ENCODE measurements around the gene CLK2. TPM values are rescaled to one million over a fixed set of nuclear protein-coding genes. Genes with fewer than 3 reads are reported as not detected.

The CLK2 gene
- total and polyA plus RNA-seq, 7 experiments from 2014 or later, result 16.7 to 137 (median 73.7) TPM

DNA sequence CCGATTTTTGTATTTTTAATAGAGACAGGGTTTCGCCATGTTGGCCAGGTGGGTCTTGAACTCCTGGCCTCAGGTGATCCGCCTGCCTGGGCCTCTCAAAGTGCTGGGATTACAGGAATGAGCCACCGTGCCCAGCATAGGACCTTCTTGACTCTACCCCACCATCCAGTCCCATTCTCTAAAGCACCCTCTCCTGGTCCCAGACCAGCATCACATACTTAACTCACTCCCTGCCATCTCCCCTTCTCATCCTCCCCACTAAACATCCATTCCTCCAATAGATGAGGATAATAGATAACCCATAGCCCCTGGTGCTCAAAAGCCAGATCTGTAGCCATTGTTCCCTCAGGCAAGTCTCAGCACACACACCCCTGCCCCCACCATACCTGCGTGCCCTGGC is 20.1 kb downstream of the CLK2 start:
- no peaks in the 10 kb centered on the region for H3K27me3 ChIP-seq (ENCODE audit: control insufficient read depth in 2 of 2, insufficient read depth in 2 of 2, low read length in 2 of 2)
- no peak for DNase-seq
- peaks cover 0 to 1% (median 0%) of the 10 kb centered on the region in 11 donors for H3K9me3 Mint-ChIP-seq
- H3K27ac ChIP-seq (ENCODE audit: low read depth, low read length), result no peak overlapping the region
- peak overlapping the region in 4 of 9 donors; percentile 25 to 80 (median 76) for H3K27ac Mint-ChIP-seq
- peaks cover 20 to 42% (median 39%) of the 10 kb centered on the region in 7 donors for H3K4me1 Mint-ChIP-seq
- peak overlapping the region; percentile 1 to 85 (median 76) for H3K4me3 Mint-ChIP-seq
- ATAC-seq, result no peak
- CTCF ChIA-PET, result interaction anchor here (0.6 kb wide), 1 partner anchor 359 kb away, joined by 3 read pairs; no protein-coding TSS in a partner anchor
- peaks cover 0 to 14% (median 0%) of the 10 kb centered on the region in 3 experiments for H3K36me3 ChIP-seq (ENCODE audit: control insufficient read depth in 2 of 3, insufficient read depth in 3 of 3, low read length in 3 of 3)
- peaks cover 0 to 16% (median 13%) of the 10 kb centered on the region in 5 donors for H3K36me3 Mint-ChIP-seq
- H3K9me3 ChIP-seq (ENCODE audit: control insufficient read depth in 2 of 3, low read length in 3 of 3), result no peaks in the 10 kb centered on the region
- intact Hi-C loops (cut with micrococcal nuclease), result loop anchor here in 1 of 2 donors (10.0 kb wide), 1 partner anchor 252 kb away; no protein-coding TSS in a partner anchor
- H3K4me1 ChIP-seq (ENCODE audit: control insufficient read depth in 2 of 2, insufficient read depth in 2 of 2, low read length in 2 of 2), result peaks cover 4 to 10% of the 10 kb centered on the region in 2 donors
- H3K4me3 ChIP-seq (ENCODE audit: low read length), result no peak overlapping the region
- POLR2A ChIA-PET, result interaction anchor here (4.0 kb wide), 1 partner anchor 7 kb away, joined by 34 read pairs; the partner anchor contains the start of gene SCAMP3
- H3K27me3 Mint-ChIP-seq, result no peaks in the 10 kb centered on the region

DNA sequence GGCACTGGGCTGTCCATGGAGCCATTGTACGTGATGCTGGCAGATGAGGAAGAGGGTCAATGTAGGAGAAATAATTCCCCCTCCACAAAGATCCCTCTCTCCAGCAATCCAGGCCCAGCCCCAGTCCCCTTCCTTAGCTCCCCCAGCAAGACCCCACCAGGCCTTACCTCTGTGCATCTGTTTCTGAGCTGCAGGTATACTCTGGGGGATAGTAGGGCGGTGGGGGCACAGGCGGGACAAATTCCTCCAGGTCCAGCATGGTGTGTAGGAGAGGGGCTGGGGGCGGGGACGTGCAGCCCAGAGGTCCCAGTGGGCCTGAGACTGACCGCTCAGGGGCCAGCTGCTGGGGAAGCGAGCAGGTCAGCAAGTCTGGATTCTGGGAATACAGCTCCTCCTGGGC is 21.7 kb downstream of the CLK2 start:
- Mint-ChIP-seq H3K9me3 (peaks cover 0 to 1% (median 0%) of the 10 kb centered on the region in 11 donors), H3K36me3 (peaks cover 0 to 5% (median 2%) of the 10 kb centered on the region in 5 donors), H3K27ac (peak overlapping the region in 1 of 9 donors; percentile 32), H3K4me1 (peaks cover 20 to 36% (median 31%) of the 10 kb centered on the region in 7 donors), H3K4me3 (peak overlapping the region in 1 of 10 donors; percentile 46), H3K27me3 (no peaks in the 10 kb centered on the region)
- intact Hi-C loops (cut with micrococcal nuclease), result loop anchor here (2.0 to 10.0 kb wide), 2 partner anchors 253 kb away; no protein-coding TSS in a partner anchor
- Histone ChIP-seq H3K27ac (ENCODE audit: low read depth, low read length) (no peak overlapping the region), H3K9me3 (ENCODE audit: control insufficient read depth in 2 of 3, low read length in 3 of 3) (no peaks in the 10 kb centered on the region), H3K36me3 (ENCODE audit: control insufficient read depth in 2 of 3, insufficient read depth in 3 of 3, low read length in 3 of 3) (peaks cover 0 to 3% (median 0%) of the 10 kb centered on the region in 3 experiments), H3K27me3 (ENCODE audit: control insufficient read depth in 2 of 2, insufficient read depth in 2 of 2, low read length in 2 of 2) (no peaks in the 10 kb centered on the region), H3K4me1 (ENCODE audit: control insufficient read depth in 2 of 2, insufficient read depth in 2 of 2, low read length in 2 of 2) (peaks cover 4 to 10% of the 10 kb centered on the region in 2 donors), H3K4me3 (ENCODE audit: low read length) (no peak overlapping the region)
- CTCF ChIA-PET, result interaction anchor here (0.5 to 6.4 kb wide), 21 partner anchors 9 to 369 kb away, joined by 3 to 105 read pairs (median 5); partner anchors contain the start of genes CLK2, FDPS, RUSC1 and SCAMP3
- POLR2A ChIA-PET, result interaction anchor here (0.8 to 4.0 kb wide), 7 partner anchors 9 to 76 kb away, joined by 3 to 34 read pairs (median 3); partner anchors contain the start of genes RUSC1 and SCAMP3
- no peak for DNase-seq
- ATAC-seq, result no peak

DNA sequence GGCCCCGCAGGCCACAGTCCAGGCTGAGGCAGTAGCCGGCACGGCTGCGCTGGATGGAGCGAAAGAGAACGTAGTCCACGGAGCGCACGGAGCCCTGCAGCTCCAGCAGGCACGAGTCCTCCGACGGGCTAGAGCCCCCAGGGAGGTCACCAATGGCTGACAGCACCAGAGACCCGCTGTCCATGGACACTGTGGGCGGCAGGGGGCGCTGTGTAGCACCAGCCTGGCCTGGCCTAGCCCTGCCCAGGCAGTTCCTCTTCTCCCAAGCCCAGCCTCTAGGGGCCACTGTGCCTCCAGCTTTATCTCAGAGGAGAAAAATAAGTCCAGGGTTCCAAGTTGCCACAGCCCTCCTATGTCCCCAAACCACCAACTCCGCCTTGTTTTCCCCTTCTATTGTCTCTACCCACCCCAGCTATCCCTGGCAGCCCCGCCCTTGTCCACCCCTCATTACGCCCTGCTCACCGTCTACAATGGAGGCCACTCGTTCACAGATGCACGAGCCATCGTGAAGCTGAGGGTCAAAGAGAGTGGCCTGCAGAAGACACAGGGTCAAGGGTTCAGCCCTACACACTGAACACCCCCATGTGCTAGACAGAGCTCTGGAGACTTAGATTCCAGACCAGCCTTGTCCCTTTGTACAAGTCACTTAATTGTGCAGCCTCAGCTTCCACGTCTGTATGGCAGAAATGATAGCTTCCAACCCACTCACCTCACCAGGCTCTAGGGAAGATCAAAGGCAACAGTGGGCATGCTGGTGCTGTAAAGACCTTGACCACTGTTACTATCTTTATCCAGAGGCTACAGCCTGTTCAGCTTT is 22.5 kb downstream of the CLK2 start:
- CTCF ChIA-PET, result interaction anchor here (0.5 to 6.4 kb wide), 35 partner anchors 9 to 1135 kb away, joined by 3 to 105 read pairs (median 4); partner anchors contain the start of genes CLK2, FDPS, MTX1 and RUSC1
- H3K4me1 ChIP-seq (ENCODE audit: control insufficient read depth in 2 of 2, insufficient read depth in 2 of 2, low read length in 2 of 2), result peaks cover 4 to 10% of the 10 kb centered on the region in 2 donors
- intact Hi-C loops (cut with micrococcal nuclease), result loop anchor here (1.0 to 10.0 kb wide), 9 partner anchors 22 to 478 kb away; partner anchors contain the start of genes FDPS (in 2 of the 2), ASH1L (in 1 of the 2), CLK2 (in 1 of the 2) and HCN3 (in 1 of the 2)
- peaks cover 21 to 36% (median 24%) of the 10 kb centered on the region in 7 donors for H3K4me1 Mint-ChIP-seq
- POLR2A ChIA-PET, result interaction anchor here (0.6 to 4.0 kb wide), 10 partner anchors 10 to 131 kb away, joined by 3 to 34 read pairs (median 4); partner anchors contain the start of genes RUSC1 and SCAMP3
- peak overlapping the region in 7 of 9 donors; percentile 29 to 86 (median 69) for H3K27ac Mint-ChIP-seq
- H3K27me3 Mint-ChIP-seq, result no peaks in the 10 kb centered on the region
- peak overlapping the region; percentile 49 for H3K27ac ChIP-seq (ENCODE audit: low read depth, low read length)
- H3K27me3 ChIP-seq (ENCODE audit: control insufficient read depth in 2 of 2, insufficient read depth in 2 of 2, low read length in 2 of 2), result no peaks in the 10 kb centered on the region
- H3K9me3 Mint-ChIP-seq, result peaks cover 0 to 1% (median 0%) of the 10 kb centered on the region in 11 donors
- H3K4me3 Mint-ChIP-seq, result peak overlapping the region in 9 of 10 donors; percentile 45 to 83 (median 62)
- ATAC-seq (peak; percentile 99), DNase-seq (peak; percentile 86 to 98 (median 93))
- H3K9me3 ChIP-seq (ENCODE audit: control insufficient read depth in 2 of 3, low read length in 3 of 3), result no peaks in the 10 kb centered on the region
- H3K36me3 ChIP-seq (ENCODE audit: control insufficient read depth in 2 of 3, insufficient read depth in 3 of 3, low read length in 3 of 3), result no peaks in the 10 kb centered on the region
- H3K4me3 ChIP-seq (ENCODE audit: low read length), result peak overlapping the region; percentile 54
- no peaks in the 10 kb centered on the region for H3K36me3 Mint-ChIP-seq

DNA sequence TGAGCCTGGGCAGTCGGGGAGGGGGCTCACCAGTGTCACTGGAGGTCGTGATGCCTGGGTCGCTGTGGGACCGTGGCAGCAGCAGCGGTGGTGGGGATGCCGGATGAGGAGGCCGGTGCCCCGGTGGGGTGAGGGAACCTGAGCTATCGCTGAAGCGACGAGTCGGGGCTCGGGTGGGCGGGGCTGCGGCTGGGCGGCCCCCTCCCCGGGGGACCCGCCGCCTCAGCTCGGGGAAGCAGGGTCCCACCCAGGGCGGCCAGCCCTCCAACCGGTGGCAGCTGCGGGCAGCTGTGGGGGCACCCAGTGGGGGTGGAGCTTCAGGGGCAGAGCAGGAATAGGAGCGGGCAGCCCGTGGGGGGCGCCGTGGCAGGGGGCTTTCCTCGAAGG is 23.1 kb downstream of the CLK2 start:
- H3K4me3 ChIP-seq (ENCODE audit: low read length), result peak overlapping the region; percentile 54
- DNase-seq (peak in 1 of 9 donors; percentile 26), ATAC-seq (peak; percentile 14)
- H3K27me3 ChIP-seq (ENCODE audit: control insufficient read depth in 2 of 2, insufficient read depth in 2 of 2, low read length in 2 of 2), result no peaks in the 10 kb centered on the region
- H3K27ac ChIP-seq (ENCODE audit: low read depth, low read length), result peak overlapping the region; percentile 49
- Mint-ChIP-seq H3K27me3 (no peaks in the 10 kb centered on the region), H3K4me3 (peak overlapping the region; percentile 45 to 83 (median 68)), H3K36me3 (no peaks in the 10 kb centered on the region), H3K27ac (peak overlapping the region in 5 of 9 donors; percentile 38 to 86 (median 75)), H3K4me1 (peaks cover 20 to 33% (median 21%) of the 10 kb centered on the region in 7 donors), H3K9me3 (no peaks in the 10 kb centered on the region)
- CTCF ChIA-PET, result interaction anchor here (0.6 to 6.4 kb wide), 24 partner anchors 8 to 1134 kb away, joined by 3 to 105 read pairs (median 4); partner anchors contain the start of genes CLK2, FDPS, MTX1 and RUSC1
- no peaks in the 10 kb centered on the region for H3K36me3 ChIP-seq (ENCODE audit: control insufficient read depth in 2 of 3, insufficient read depth in 3 of 3, low read length in 3 of 3)
- POLR2A ChIA-PET, result interaction anchor here (0.6 to 4.0 kb wide), 8 partner anchors 9 to 132 kb away, joined by 3 to 34 read pairs (median 4); partner anchors contain the start of gene SCAMP3
- peaks cover under 1 to 7% of the 10 kb centered on the region in 2 donors for H3K4me1 ChIP-seq (ENCODE audit: control insufficient read depth in 2 of 2, insufficient read depth in 2 of 2, low read length in 2 of 2)
- H3K9me3 ChIP-seq (ENCODE audit: control insufficient read depth in 2 of 3, low read length in 3 of 3), result no peaks in the 10 kb centered on the region
- intact Hi-C loops (cut with micrococcal nuclease), result loop anchor here (1.0 to 10.0 kb wide), 9 partner anchors 23 to 479 kb away; partner anchors contain the start of genes FDPS (in 2 of the 2), ASH1L (in 1 of the 2), CLK2 (in 1 of the 2) and HCN3 (in 1 of the 2)

DNA sequence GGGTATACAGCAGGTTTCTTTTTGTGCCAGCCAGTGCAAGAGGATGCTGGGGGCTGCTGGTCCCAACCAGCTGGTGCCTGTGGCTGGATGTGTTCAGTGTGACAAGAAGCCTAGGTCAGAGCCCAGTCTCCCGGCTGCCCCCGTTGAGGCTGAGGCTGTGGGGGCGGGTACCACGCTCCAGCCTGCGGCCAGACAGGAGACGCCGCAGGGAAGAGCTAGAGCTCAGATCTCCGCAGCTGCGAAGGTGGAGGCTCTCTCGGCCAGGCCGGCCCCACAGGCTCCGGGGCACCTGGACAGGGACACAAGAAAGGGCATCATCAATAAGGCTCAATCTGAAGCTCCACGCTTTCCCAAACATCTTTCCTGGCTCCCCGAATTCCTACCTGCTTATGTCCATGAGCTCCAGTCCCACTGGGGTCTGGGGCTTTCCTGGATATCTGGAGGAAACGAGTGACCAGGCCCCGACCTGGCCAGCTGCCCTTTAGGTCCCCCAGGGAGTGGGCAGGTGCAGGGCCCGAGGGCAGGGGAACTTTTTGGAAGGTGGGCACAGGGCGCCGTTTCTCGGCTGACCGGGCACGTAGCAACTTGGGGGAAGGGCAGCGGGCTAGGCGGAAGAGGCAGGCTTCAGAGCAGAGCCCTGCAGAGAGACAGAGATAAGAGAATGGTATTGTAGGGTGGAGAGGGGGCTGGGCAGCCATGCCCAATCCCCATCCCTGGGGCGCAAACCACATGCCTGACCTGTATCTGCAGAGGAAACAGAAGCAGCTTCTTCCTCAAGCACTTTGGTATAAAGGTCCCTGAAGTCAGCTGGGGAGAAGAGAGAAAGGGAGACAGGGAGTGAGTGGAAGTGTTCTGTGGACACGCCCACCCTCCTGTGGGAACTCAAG is 25.4 kb downstream of the CLK2 start:
- ChIA-PET CTCF (interaction anchor here (0.6 to 6.4 kb wide), 5 partner anchors 57 to 906 kb away, joined by 3 to 105 read pairs (median 3); partner anchors contain the start of gene RUSC1), POLR2A (interaction anchor here (0.9 to 1.8 kb wide), 3 partner anchors 13 to 76 kb away, joined by 5 to 6 read pairs (median 5); partner anchors contain the start of gene THBS3)
- peaks cover 0 to 6% (median 3%) of the 10 kb centered on the region in 5 donors for H3K27me3 Mint-ChIP-seq
- no peak overlapping the region for H3K27ac ChIP-seq (ENCODE audit: low read depth, low read length)
- intact Hi-C loops (cut with micrococcal nuclease), result no loop called here
- no peaks in the 10 kb centered on the region for H3K9me3 ChIP-seq (ENCODE audit: control insufficient read depth in 2 of 3, low read length in 3 of 3)
- peaks cover 20 to 35% (median 25%) of the 10 kb centered on the region in 7 donors for H3K4me1 Mint-ChIP-seq
- no peak for ATAC-seq
- peaks cover 0 to 5% (median 0%) of the 10 kb centered on the region in 5 donors for H3K36me3 Mint-ChIP-seq
- H3K27ac Mint-ChIP-seq, result no peak overlapping the region
- no peak overlapping the region for H3K4me3 Mint-ChIP-seq
- H3K36me3 ChIP-seq (ENCODE audit: control insufficient read depth in 2 of 3, insufficient read depth in 3 of 3, low read length in 3 of 3), result no peaks in the 10 kb centered on the region
- no peaks in the 10 kb centered on the region for H3K27me3 ChIP-seq (ENCODE audit: control insufficient read depth in 2 of 2, insufficient read depth in 2 of 2, low read length in 2 of 2)
- H3K4me3 ChIP-seq (ENCODE audit: low read length), result no peak overlapping the region
- H3K4me1 ChIP-seq (ENCODE audit: control insufficient read depth in 2 of 2, insufficient read depth in 2 of 2, low read length in 2 of 2), result peaks cover 10 to 11% of the 10 kb centered on the region in 2 donors
- DNase-seq, result no peak
- peaks cover 0 to 8% (median 0%) of the 10 kb centered on the region in 11 donors for H3K9me3 Mint-ChIP-seq
